GM18526 (cell line): ENCODE measurements around the gene KCNA2.

ENCODE experiments used
- POLR2A ChIP-seq: IDR thresholded peaks from 3 replicates; pipeline ENCODE4 v1.6.1; 2011; ENCODE audit not compliant: insufficient read length; ENCODE audit errors: extremely low read depth

KCNA2 gene

GRCh38 chr1:110634455-110635311, 28.5 kb upstream of the KCNA2 start:
- peak; percentile 13 for TF ChIP-seq POLR2A

GRCh38 chr1:110634086-110634454, 27.9 kb upstream of the KCNA2 start:
- TF ChIP-seq POLR2A: no peak

GRCh38 chr1:110633646-110634030, 27.5 kb upstream of the KCNA2 start:
- no peak for TF ChIP-seq POLR2A

GRCh38 chr1:110631836-110632620, 25.9 kb upstream of the KCNA2 start:
- no peak for TF ChIP-seq POLR2A

GRCh38 chr1:110630839-110631663, 24.9 kb upstream of the KCNA2 start:
- TF ChIP-seq POLR2A: no peak

GRCh38 chr1:110628323-110629105, 22.4 kb upstream of the KCNA2 start:
- no peak for TF ChIP-seq POLR2A

GRCh38 chr1:110627764-110628163, 21.6 kb upstream of the KCNA2 start:
- TF ChIP-seq POLR2A: no peak

GRCh38 chr1:110626889-110627288, 20.7 kb upstream of the KCNA2 start:
- no peak for TF ChIP-seq POLR2A

GRCh38 chr1:110620686-110621085, 14.5 kb upstream of the KCNA2 start:
- TF ChIP-seq POLR2A: no peak

- TF ChIP-seq POLR2A: no peak
Measured at GRCh38 chr1:110620250-110620615, 14.1 kb upstream of the KCNA2 start.

- peak; percentile 12 for TF ChIP-seq POLR2A
Measured at GRCh38 chr1:110619412-110620249, 13.5 kb upstream of the KCNA2 start.

GRCh38 chr1:110618668-110619067, 12.5 kb upstream of the KCNA2 start:
- TF ChIP-seq POLR2A: no peak

GRCh38 chr1:110617589-110617988, 11.4 kb upstream of the KCNA2 start:
- no peak for TF ChIP-seq POLR2A

- TF ChIP-seq POLR2A: no peak
Measured at GRCh38 chr1:110617116-110617515, 11.0 kb upstream of the KCNA2 start.
